Panc1 (cell line): ENCODE data around the gene SF3B5. TPM values are rescaled to one million over a fixed set of nuclear protein-coding genes. Genes with fewer than 3 reads are reported as not detected.

Experiments
- ATAC-seq: fragments of 200-7000 bp; cut with Tn5 transposase; 2 replicates; pipeline ENCODE4 v1.9.1; 2020; ENCODE audit warnings: mild to moderate bottlenecking, moderate library complexity
- BruUV-seq: library from RNA; stranded (reverse); fragments of 400-500 nt; replicated peaks from 2 replicates; lab custom pipeline; 2021; lab: Mats Ljungman, UMichigan
- CTCF ChIA-PET: fragments of 300-600 bp; sonication (Branson Sonifier 250); formaldehyde crosslinking; loops from one replicate; lab custom pipeline; 2022; ENCODE audit warnings: antibody characterized with exemption; lab: Charles Lee
- POLR2A ChIA-PET: fragments of 300-600 bp; sonication (Branson Sonifier 250); formaldehyde crosslinking; loops from one replicate; lab custom pipeline; 2022; ENCODE audit warnings: antibody characterized with exemption; lab: Charles Lee
- DNase-seq: peaks from one replicate; pipeline ENCODE4 v3.0.0-alpha.2; 2010; ENCODE audit warnings: low read depth, low spot score
- H3K27ac ChIP-seq: 2 replicates; pipeline ENCODE4 v1.5.1; 2011; ENCODE audit warnings: mild to moderate bottlenecking, low read length, inconsistent platforms
- H3K27me3 ChIP-seq: fragments of 200-500 bp; sonication (Bioruptor generic); 2 replicates; pipeline ENCODE4 v1.6.0; 2014; ENCODE audit warnings: low read length, inconsistent platforms; ENCODE audit not compliant: control insufficient read depth, insufficient read depth
- H3K36me3 ChIP-seq: fragments of 200-500 bp; sonication (Bioruptor generic); 2 replicates; pipeline ENCODE4 v1.5.1; 2014; ENCODE audit warnings: inconsistent platforms, mild to moderate bottlenecking, low read length, moderate library complexity; ENCODE audit not compliant: control insufficient read depth, insufficient read depth
- H3K4me1 ChIP-seq: 2 replicates; pipeline ENCODE4 v1.5.1; 2011; ENCODE audit warnings: inconsistent platforms, mild to moderate bottlenecking, low read length, moderate library complexity; ENCODE audit not compliant: control insufficient read depth, insufficient read depth
- H3K4me3 ChIP-seq, 2 experiments: 2 replicates each; pipeline ENCODE4 v1.5.1; 2011 to 2012; ENCODE audit warnings: low read depth in 2 of 2, low read length in 2 of 2, mild to moderate bottlenecking in 2 of 2, inconsistent platforms in 1 of 2, moderate library complexity in 1 of 2
- H3K9me3 ChIP-seq: fragments of 200-500 bp; sonication (Bioruptor generic); 2 replicates; pipeline ENCODE4 v1.5.1; 2014; ENCODE audit warnings: low read depth, mild to moderate bottlenecking, inconsistent platforms, low read length, moderate library complexity; ENCODE audit not compliant: control insufficient read depth, insufficient read depth
- POLR2AphosphoS5 ChIP-seq: IDR thresholded peaks from 2 replicates; pipeline ENCODE4 v1.6.1; 2012; ENCODE audit warnings: mild to moderate bottlenecking, low read depth, low read length, moderate library complexity
- REST ChIP-seq, 2 experiments: IDR thresholded peaks; 2 replicates each; pipeline ENCODE4 v1.6.1; 2011 to 2012; ENCODE audit warnings: low read depth in 2 of 2, control low read depth in 1 of 2, low read length in 1 of 2, mild to moderate bottlenecking in 1 of 2, moderate library complexity in 1 of 2; ENCODE audit not compliant: insufficient read depth in 1 of 2
- SIN3A ChIP-seq: IDR thresholded peaks from 2 replicates; pipeline ENCODE4 v1.6.1; 2012; ENCODE audit warnings: low read depth, mild to moderate bottlenecking, low read length, moderate library complexity, borderline replicate concordance; ENCODE audit not compliant: insufficient read depth
- TCF7L2 ChIP-seq: IDR thresholded peaks from 2 replicates; pipeline ENCODE4 v1.6.1; 2011; ENCODE audit warnings: mild to moderate bottlenecking, low read depth, low read length, inconsistent platforms
- in situ Hi-C: cut with HindIII; loops from 2 replicates; pipeline ENCODE4 v1.10.0; 2016; ENCODE audit warnings: low sequenced_read_pairs, low pct_unique_long_range_greater_than_20kb
- intact Hi-C: fragments of 100-400 bp; cut with micrococcal nuclease; formaldehyde crosslinking; loops from one replicate; pipeline ENCODE4 v1.10.0; 2022; ENCODE audit not compliant: unreplicated experiment
- total RNA-seq: library from RNA; stranded (reverse); gene quantifications from one replicate; pipeline ENCODE4 v1.2.1, GENCODE V29; 2021; ENCODE audit not compliant: unreplicated experiment
- TF ChIP-seq, protein P1 (sequence below): fragments of 450-650 bp; IDR thresholded peaks from 2 replicates; pipeline ENCODE4 v1.5.1; 2017; ENCODE audit warnings: mild to moderate bottlenecking

The SF3B5 gene
- total RNA-seq, 1 experiment from 2014 or later, result 128 TPM

- Histone ChIP-seq H3K27me3 (no peaks in the 10 kb centered on the region; the same call in 1 of the 2 replicates), H3K4me3 (no peak overlapping the region), H3K27ac (no peak overlapping the region), H3K9me3 (no peaks in the 10 kb centered on the region), H3K36me3 (no peaks in the 10 kb centered on the region), H3K4me1 (no peaks in the 10 kb centered on the region)
- intact Hi-C loops, result no loop called here
- ChIA-PET CTCF (no interaction called here), POLR2A (interaction anchor here (0.6 to 1.2 kb wide), 3 partner anchors 20 to 720 kb away, joined by 3 read pairs; no protein-coding TSS in a partner anchor)
- ATAC-seq, result no peak
- no peak for DNase-seq
- in situ Hi-C loops, result no loop called here
- BruUV-seq, result no TSS peak
- no peak for TF ChIP-seq SIN3A
- no peak for TF ChIP-seq REST (IDR thresholded peaks at IDR 0.05; ENCODE audit: insufficient read depth in 1 of 2, low read depth in 2 of 2, low read length in 1 of 2)
- TF ChIP-seq POLR2AphosphoS5, result no peak
- TF ChIP-seq, protein P1, sequence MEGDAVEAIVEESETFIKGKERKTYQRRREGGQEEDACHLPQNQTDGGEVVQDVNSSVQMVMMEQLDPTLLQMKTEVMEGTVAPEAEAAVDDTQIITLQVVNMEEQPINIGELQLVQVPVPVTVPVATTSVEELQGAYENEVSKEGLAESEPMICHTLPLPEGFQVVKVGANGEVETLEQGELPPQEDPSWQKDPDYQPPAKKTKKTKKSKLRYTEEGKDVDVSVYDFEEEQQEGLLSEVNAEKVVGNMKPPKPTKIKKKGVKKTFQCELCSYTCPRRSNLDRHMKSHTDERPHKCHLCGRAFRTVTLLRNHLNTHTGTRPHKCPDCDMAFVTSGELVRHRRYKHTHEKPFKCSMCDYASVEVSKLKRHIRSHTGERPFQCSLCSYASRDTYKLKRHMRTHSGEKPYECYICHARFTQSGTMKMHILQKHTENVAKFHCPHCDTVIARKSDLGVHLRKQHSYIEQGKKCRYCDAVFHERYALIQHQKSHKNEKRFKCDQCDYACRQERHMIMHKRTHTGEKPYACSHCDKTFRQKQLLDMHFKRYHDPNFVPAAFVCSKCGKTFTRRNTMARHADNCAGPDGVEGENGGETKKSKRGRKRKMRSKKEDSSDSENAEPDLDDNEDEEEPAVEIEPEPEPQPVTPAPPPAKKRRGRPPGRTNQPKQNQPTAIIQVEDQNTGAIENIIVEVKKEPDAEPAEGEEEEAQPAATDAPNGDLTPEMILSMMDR, result no peak
- no peak for TF ChIP-seq TCF7L2
These were observed 40.0 kb downstream of the SF3B5 start for GRCh38 chr6:144055121-144055931.

DNA sequence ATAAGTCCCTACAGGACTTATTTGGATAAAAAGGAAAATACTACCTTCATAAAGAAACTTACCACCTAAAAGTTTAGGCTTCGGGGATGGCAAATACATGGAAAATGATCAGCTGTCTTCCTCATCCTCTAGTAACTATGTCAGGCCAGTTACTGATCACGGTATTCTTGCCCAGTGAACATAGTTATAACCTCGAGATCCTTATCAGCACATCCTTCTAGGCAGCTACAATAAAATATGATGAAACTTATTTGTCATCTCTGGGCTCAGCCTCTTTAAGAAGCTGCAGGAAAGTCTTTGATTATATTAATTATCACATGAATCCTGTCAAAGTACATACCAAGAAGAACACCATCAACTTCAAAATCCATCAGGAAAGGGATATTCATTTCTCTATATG is 41.8 kb downstream of the SF3B5 start:
- CTCF ChIA-PET, result no interaction called here
- in situ Hi-C loops, result no loop called here
- intact Hi-C loops, result no loop called here

More for the DNA sequence above, 41.8 kb downstream of the SF3B5 start:
- H3K9me3 ChIP-seq, result no peaks in the 10 kb centered on the region
- no peak overlapping the region for H3K27ac ChIP-seq
- DNase-seq (no peak), ATAC-seq (no peak)
- POLR2A ChIA-PET, result no interaction called here
- H3K4me1 ChIP-seq, result no peaks in the 10 kb centered on the region
- TF ChIP-seq SIN3A, result no peak
- no peak for TF ChIP-seq REST (IDR thresholded peaks at IDR 0.05; ENCODE audit: insufficient read depth in 1 of 2, low read depth in 2 of 2, low read length in 1 of 2)
- no peak for TF ChIP-seq TCF7L2
- TF ChIP-seq POLR2AphosphoS5, result no peak
- TF ChIP-seq, protein P1, result no peak
- no TSS peak for BruUV-seq
- H3K27me3 ChIP-seq, result no peaks in the 10 kb centered on the region; the same call in 1 of the 2 replicates
- no peaks in the 10 kb centered on the region for H3K36me3 ChIP-seq
- H3K4me3 ChIP-seq, result no peak overlapping the region
